SK-N-SH treated with all-trans-retinoic acid at 6 μM for 48 hours (cell line): ENCODE measurements around the gene PARD3B.

ENCODE experiments used
- GLIS3 ChIP-seq: fragments of 250-450 bp; sonication (Bioruptor Pico); IDR thresholded peaks from 2 replicates; pipeline ENCODE4 v1.5.0; 2020; ENCODE audit warnings: mild to moderate bottlenecking, moderate library complexity
- ZFP3 ChIP-seq: fragments of 250-450 bp; sonication (Bioruptor Pico); IDR thresholded peaks from 2 replicates; pipeline ENCODE4 v1.5.0; 2020; ENCODE audit warnings: mild to moderate bottlenecking, moderate library complexity
- TF ChIP-seq, protein P1 (sequence below): fragments of 250-450 bp; sonication (Bioruptor Pico); IDR thresholded peaks from 2 replicates; pipeline ENCODE4 v1.5.1; 2020; ENCODE audit warnings: low read depth, mild to moderate bottlenecking, moderate library complexity

DNA sequence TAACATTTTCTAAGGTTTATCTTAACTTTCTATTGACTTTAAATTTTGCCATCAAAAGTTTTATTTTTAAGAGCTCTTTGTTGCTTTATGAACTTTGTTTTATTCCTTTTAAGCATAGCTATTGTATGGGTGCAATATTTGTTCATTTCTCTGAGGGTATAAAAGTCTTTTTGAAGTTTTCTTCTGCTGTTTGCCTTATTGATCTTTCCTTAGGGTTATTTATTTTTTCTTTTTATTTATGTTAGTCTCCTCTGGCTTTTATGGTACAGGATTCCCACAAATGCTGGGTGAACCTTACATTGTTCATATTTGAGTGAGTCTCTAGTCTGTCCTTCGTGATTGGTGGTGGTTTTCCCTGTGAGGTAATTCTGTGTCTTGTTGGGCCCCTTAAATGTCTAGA is 68.4 kb downstream of the PARD3B start:
- TF ChIP-seq ZFP3 (no peak), GLIS3 (CRISPR knock-in tag) (no peak)
- TF ChIP-seq, protein P1, sequence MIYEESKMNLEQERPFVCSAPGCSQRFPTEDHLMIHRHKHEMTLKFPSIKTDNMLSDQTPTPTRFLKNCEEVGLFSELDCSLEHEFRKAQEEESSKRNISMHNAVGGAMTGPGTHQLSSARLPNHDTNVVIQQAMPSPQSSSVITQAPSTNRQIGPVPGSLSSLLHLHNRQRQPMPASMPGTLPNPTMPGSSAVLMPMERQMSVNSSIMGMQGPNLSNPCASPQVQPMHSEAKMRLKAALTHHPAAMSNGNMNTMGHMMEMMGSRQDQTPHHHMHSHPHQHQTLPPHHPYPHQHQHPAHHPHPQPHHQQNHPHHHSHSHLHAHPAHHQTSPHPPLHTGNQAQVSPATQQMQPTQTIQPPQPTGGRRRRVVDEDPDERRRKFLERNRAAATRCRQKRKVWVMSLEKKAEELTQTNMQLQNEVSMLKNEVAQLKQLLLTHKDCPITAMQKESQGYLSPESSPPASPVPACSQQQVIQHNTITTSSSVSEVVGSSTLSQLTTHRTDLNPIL (CRISPR knock-in tag): no peak
